Transverse colon (tissue), 4 donors: Measurements from ENCODE around the gene CNNM3.

Experiments
- CTCF ChIP-seq, 5 experiments: fragments of 200-600 bp in 3 of 5; fragments of 450-650 bp in 2 of 5; sonication (generic) in 3 of 5; IDR thresholded peaks; 1 replicate in 2 of 5; 2 replicates in 3 of 5; pipeline ENCODE4 v1.5.1; 2016 to 2017; ENCODE audit warnings: antibody characterized with exemption in 5 of 5, inconsistent platforms in 3 of 5, mild to moderate bottlenecking in 2 of 5, moderate library complexity in 1 of 5
- EP300 ChIP-seq: sonication (generic); formaldehyde crosslinking; IDR thresholded peaks from one replicate; pipeline ENCODE4 v1.6.1; 2017; ENCODE audit warnings: antibody characterized with exemption, low read depth
- POLR2A ChIP-seq: fragments of 450-650 bp; IDR thresholded peaks from one replicate; pipeline ENCODE4 v1.6.1; 2016; ENCODE audit warnings: antibody characterized with exemption, mild to moderate bottlenecking, moderate library complexity
- POLR2AphosphoS5 ChIP-seq, 3 donors: sonication (generic); formaldehyde crosslinking; IDR thresholded peaks; one replicate each; pipeline ENCODE4 v1.6.1; 2016; ENCODE audit warnings: antibody characterized with exemption in 3 of 3

- no peak for TF ChIP-seq CTCF (IDR thresholded peaks at IDR 0.05)
- no peak for TF ChIP-seq POLR2AphosphoS5 (IDR thresholded peaks at IDR 0.05)
- no peak for TF ChIP-seq EP300
- no peak for TF ChIP-seq POLR2A
Observed at GRCh38 chr2:96848264-96848663, 32.2 kb downstream of the CNNM3 start.
